Endothelial cell (in vitro differentiated cells): Measurements from ENCODE around the gene GAS6. TPM values are rescaled to one million over a fixed set of nuclear protein-coding genes. Genes with fewer than 3 reads are reported as not detected.
"Not testable (repeated sequence)": the region's sequence is repeated elsewhere in the genome, so short reads cannot be mapped to it uniquely, and the experiment has no call there.

Experiments used
- DNase-seq: peaks from one replicate; pipeline ENCODE4 v3.0.0; 2021; ENCODE audit warnings: low spot score
- H3K27ac Mint-ChIP-seq: one replicate; pipeline ENCODE4 v1.8.0; 2021; ENCODE audit warnings: mixed read lengths, inconsistent platforms; ENCODE audit not compliant: unreplicated experiment
- H3K27me3 Mint-ChIP-seq: one replicate; pipeline ENCODE4 v1.8.0; 2021; ENCODE audit warnings: mild to moderate bottlenecking, moderate library complexity, mixed read lengths, inconsistent platforms; ENCODE audit not compliant: unreplicated experiment
- H3K36me3 Mint-ChIP-seq: one replicate; pipeline ENCODE4 v1.8.0; 2021; ENCODE audit warnings: mild to moderate bottlenecking, low read depth, mixed read lengths, inconsistent platforms; ENCODE audit not compliant: unreplicated experiment
- H3K4me1 Mint-ChIP-seq: one replicate; pipeline ENCODE4 v1.8.0; 2021; ENCODE audit warnings: mild to moderate bottlenecking, mixed read lengths, inconsistent platforms; ENCODE audit not compliant: unreplicated experiment
- H3K4me3 Mint-ChIP-seq: one replicate; pipeline ENCODE4 v1.8.0; 2021; ENCODE audit warnings: mild to moderate bottlenecking, mixed read lengths, inconsistent platforms; ENCODE audit not compliant: unreplicated experiment
- H3K9me3 Mint-ChIP-seq: one replicate; pipeline ENCODE4 v1.8.0; 2021; ENCODE audit warnings: mixed read lengths, inconsistent platforms; ENCODE audit not compliant: unreplicated experiment
- long read RNA-seq: library from polyadenylated mRNA; unstranded; transcript quantifications from one replicate; pipeline ENCODE4 v2.0.0, GENCODE V29; 2020; ENCODE audit not compliant: unreplicated experiment
- total RNA-seq: library from RNA; stranded (reverse); fragmentation: NEBNext Ultra II Directional; extraction: Animal tissue kit (Norgen Biotek cat#: 25700); gene quantifications from one replicate; pipeline ENCODE4 v1.2.1, GENCODE V29; 2021; ENCODE audit not compliant: unreplicated experiment
- TF ChIP-seq, protein P1 (sequence below): fragments of 200-600 bp; sonication (generic); IDR thresholded peaks from one replicate; pipeline ENCODE4 v1.5.0; 2021; ENCODE audit warnings: antibody characterized with exemption; ENCODE audit not compliant: unreplicated experiment

The GAS6 gene
- 19.8 TPM for total RNA-seq
- long read RNA-seq, transcript GAS6-201 (15 exons, 2,490 nt): major isoform, 21 of 25 reads
- long read RNA-seq, partial matches to known transcripts: 1 of 25 reads
- long read RNA-seq, other reads (novel, unspliced or antisense): 2 of 25 reads

- Mint-ChIP-seq H3K4me1 (peaks cover 23% of the 10 kb centered on the region), H3K36me3 (peaks cover 6% of the 10 kb centered on the region), H3K27me3 (peaks cover 18% of the 10 kb centered on the region), H3K27ac (no peak within 1 kb of the TSS), H3K9me3 (no peaks in the 10 kb centered on the region), H3K4me3 (peak within 1 kb of the TSS; percentile 87)
- TF ChIP-seq, protein P1, sequence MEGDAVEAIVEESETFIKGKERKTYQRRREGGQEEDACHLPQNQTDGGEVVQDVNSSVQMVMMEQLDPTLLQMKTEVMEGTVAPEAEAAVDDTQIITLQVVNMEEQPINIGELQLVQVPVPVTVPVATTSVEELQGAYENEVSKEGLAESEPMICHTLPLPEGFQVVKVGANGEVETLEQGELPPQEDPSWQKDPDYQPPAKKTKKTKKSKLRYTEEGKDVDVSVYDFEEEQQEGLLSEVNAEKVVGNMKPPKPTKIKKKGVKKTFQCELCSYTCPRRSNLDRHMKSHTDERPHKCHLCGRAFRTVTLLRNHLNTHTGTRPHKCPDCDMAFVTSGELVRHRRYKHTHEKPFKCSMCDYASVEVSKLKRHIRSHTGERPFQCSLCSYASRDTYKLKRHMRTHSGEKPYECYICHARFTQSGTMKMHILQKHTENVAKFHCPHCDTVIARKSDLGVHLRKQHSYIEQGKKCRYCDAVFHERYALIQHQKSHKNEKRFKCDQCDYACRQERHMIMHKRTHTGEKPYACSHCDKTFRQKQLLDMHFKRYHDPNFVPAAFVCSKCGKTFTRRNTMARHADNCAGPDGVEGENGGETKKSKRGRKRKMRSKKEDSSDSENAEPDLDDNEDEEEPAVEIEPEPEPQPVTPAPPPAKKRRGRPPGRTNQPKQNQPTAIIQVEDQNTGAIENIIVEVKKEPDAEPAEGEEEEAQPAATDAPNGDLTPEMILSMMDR: no peak
- peak; percentile 33 for DNase-seq
Observed at GRCh38 chr13:113863524-113864272, at the start of gene GAS6. GAS6 (minus strand) TSS chr13:113864076; CDS start chr13:113863920, 156 bp downstream.

DNA sequence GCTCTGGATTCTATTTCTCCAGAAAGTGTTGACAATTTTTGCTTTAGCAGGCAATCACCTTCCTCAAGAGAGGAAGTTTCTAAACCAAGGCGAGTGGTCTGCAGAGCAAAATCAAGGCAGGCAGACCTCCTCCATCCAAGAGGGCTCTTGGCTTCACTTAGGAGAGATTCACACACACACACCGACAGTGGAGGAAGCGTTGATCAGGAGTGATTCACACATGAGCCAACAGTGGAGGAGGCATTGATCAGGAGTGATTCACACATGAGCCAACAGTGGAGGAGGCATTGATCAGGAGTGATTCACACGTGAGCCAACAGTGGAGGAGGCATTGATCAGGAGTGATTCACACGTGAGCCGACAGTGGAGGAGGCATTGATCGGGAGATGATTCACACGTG, 49.5 kb upstream of the GAS6 start:
- H3K4me1 Mint-ChIP-seq, H3K36me3 Mint-ChIP-seq, DNase-seq, H3K9me3 Mint-ChIP-seq: not testable (repeated sequence)
- Mint-ChIP-seq H3K4me3 (peak overlapping the region; percentile 39), H3K27me3 (peaks cover 14% of the 10 kb centered on the region), H3K27ac (peak overlapping the region; percentile 50)

DNA sequence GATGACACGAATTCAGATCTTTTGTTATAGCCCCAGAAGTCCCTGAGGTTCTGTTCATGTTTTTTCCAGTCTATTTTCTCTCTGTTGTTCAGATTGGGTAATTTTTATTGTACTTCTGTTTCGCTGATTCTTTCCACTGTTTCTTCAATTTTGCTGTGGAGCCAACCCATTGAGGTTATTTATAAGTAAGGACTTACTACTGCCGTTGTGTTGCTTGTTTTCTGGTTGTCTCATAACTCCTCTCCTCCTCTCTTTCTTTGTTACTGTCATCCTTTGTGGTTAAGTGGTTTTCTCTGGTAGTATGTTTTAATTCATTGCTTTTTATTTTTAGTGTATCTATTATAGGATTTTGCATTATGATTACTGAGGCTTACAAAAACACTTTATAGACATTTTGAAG, 48.7 kb upstream of the GAS6 start:
- TF ChIP-seq, protein P1: no peak
- no peaks in the 10 kb centered on the region for H3K4me1 Mint-ChIP-seq
- H3K36me3 Mint-ChIP-seq: peaks cover 9% of the 10 kb centered on the region
- H3K4me3 Mint-ChIP-seq: no peak overlapping the region
- H3K9me3 Mint-ChIP-seq: no peaks in the 10 kb centered on the region
- DNase-seq: no peak
- peaks cover 14% of the 10 kb centered on the region for H3K27me3 Mint-ChIP-seq
- H3K27ac Mint-ChIP-seq: no peak overlapping the region

DNA sequence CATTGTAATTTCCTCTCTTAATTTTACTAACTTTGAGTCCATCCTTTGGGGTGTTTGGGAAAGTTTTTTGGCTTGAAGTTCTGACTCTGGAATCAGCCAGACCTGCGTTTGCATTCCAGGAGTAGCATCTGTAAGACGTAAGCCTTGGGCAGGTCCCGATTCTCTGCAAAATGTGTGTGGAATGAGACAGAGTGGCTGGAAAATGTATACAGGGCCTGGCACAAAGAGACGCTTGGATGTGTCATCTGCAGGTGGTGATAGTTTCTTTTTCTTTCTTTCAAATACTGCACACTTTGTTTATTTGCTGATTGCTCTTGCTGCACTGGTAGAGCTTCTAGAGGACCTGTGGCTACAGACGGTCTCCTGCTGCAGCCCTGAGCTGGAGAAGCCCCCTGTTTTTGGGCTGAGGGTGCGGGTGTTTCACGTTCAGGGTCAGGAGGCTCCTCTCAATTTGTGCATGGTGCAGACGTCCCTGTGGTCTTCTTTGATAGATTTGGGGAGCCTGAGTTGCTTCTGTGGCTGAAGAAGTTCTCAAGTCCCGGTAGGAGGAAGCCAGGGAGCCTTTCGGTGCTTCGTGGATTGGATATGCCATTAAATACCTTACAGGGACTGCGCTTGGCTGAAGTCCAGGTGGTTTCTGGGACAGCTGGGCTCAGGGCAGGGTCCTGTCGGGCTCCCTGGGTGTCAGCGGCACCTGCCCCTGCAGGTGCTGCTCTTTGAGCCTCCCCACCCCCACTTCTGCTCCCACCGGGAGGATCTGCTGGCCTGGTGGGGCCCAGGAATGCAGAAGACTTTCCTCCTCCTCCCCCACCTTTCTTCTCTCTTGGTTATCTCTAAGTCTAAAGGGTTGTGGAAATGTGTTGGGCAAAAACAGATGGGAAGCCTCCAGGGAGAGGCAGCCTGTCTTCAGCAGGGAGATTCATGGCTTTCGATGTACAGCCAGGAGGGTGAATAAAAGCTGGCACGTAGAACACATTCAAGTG, 44.0 kb upstream of the GAS6 start:
- H3K9me3 Mint-ChIP-seq: no peaks in the 10 kb centered on the region
- H3K27me3 Mint-ChIP-seq: peaks cover 3% of the 10 kb centered on the region
- no peak for DNase-seq
- TF ChIP-seq, protein P1: no peak
- H3K4me3 Mint-ChIP-seq: no peak overlapping the region
- H3K36me3 Mint-ChIP-seq: no peaks in the 10 kb centered on the region
- H3K4me1 Mint-ChIP-seq: no peaks in the 10 kb centered on the region
- H3K27ac Mint-ChIP-seq: no peak overlapping the region

- Mint-ChIP-seq H3K4me1 (no peaks in the 10 kb centered on the region), H3K36me3 (no peaks in the 10 kb centered on the region), H3K27me3 (peaks cover 3% of the 10 kb centered on the region), H3K4me3 (no peak overlapping the region), H3K9me3 (no peaks in the 10 kb centered on the region), H3K27ac (no peak overlapping the region)
- no peak for DNase-seq
- TF ChIP-seq, protein P1: no peak
Observed at GRCh38 chr13:113906571-113906970, 42.7 kb upstream of the GAS6 start.
